HG03432 (cell line): ENCODE measurements around the gene BCLAF1.

Source experiments
- ATAC-seq: cut with Tn5 transposase; IDR thresholded peaks from one replicate; pipeline ENCODE4 v1.9.1; 2021; ENCODE audit warnings: mild to moderate bottlenecking, moderate library complexity; ENCODE audit not compliant: unreplicated experiment

The BCLAF1 gene

GRCh38 chr6:136208783-136209182, 80.9 kb downstream of the BCLAF1 start:
- no peak for ATAC-seq
